HL-60 (cell line): ENCODE measurements around the gene BOLA3.

Experiments
- GABPA ChIP-seq: IDR thresholded peaks from 2 replicates; pipeline ENCODE4 v1.6.1; 2012; ENCODE audit warnings: low read depth
- POLR2AphosphoS5 ChIP-seq: IDR thresholded peaks from 2 replicates; pipeline ENCODE4 v1.6.1; 2012; ENCODE audit warnings: low read depth
- TF ChIP-seq, protein P1 (sequence below): IDR thresholded peaks from one replicate; pipeline ENCODE4 v1.5.1; 2011; ENCODE audit warnings: low read length, control low read depth, inconsistent platforms; ENCODE audit not compliant: insufficient read depth
- TF ChIP-seq, protein P2 (sequence below): IDR thresholded peaks from 2 replicates; pipeline ENCODE4 v1.6.1; 2012; ENCODE audit warnings: low read depth; ENCODE audit not compliant: insufficient replicate concordance

DNA sequence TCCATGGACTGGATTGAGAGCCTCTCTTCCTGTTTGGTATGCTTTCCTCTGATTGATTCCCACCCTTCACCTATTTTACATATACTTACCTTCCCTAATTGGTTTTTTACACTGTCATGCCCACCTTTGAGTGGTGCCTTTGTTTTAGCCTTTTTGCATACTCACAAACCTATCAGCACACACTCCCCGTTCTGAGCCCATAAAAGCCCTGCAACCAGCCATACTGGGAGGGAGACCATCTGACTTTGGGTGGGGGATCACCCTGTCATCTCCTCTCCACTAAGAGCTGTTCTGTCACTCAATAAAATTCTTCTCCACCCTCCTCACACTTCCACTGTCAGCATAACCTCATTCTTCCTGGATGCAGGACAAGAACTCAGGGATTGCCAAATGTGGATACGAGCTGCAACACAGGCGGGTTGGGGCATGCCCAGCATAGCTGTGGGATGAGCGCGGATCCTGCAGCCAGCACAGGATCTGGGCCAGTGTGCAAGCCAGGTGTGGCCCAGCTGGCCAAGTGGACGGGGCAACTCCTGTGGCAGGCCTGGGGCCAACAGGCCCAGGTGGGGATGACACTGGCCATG lies 40.4 kb upstream of the BOLA3 start:
- TF ChIP-seq, protein P1, sequence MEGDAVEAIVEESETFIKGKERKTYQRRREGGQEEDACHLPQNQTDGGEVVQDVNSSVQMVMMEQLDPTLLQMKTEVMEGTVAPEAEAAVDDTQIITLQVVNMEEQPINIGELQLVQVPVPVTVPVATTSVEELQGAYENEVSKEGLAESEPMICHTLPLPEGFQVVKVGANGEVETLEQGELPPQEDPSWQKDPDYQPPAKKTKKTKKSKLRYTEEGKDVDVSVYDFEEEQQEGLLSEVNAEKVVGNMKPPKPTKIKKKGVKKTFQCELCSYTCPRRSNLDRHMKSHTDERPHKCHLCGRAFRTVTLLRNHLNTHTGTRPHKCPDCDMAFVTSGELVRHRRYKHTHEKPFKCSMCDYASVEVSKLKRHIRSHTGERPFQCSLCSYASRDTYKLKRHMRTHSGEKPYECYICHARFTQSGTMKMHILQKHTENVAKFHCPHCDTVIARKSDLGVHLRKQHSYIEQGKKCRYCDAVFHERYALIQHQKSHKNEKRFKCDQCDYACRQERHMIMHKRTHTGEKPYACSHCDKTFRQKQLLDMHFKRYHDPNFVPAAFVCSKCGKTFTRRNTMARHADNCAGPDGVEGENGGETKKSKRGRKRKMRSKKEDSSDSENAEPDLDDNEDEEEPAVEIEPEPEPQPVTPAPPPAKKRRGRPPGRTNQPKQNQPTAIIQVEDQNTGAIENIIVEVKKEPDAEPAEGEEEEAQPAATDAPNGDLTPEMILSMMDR = no peak
- TF ChIP-seq POLR2AphosphoS5 (no peak), GABPA (no peak)
- TF ChIP-seq, protein P2, sequence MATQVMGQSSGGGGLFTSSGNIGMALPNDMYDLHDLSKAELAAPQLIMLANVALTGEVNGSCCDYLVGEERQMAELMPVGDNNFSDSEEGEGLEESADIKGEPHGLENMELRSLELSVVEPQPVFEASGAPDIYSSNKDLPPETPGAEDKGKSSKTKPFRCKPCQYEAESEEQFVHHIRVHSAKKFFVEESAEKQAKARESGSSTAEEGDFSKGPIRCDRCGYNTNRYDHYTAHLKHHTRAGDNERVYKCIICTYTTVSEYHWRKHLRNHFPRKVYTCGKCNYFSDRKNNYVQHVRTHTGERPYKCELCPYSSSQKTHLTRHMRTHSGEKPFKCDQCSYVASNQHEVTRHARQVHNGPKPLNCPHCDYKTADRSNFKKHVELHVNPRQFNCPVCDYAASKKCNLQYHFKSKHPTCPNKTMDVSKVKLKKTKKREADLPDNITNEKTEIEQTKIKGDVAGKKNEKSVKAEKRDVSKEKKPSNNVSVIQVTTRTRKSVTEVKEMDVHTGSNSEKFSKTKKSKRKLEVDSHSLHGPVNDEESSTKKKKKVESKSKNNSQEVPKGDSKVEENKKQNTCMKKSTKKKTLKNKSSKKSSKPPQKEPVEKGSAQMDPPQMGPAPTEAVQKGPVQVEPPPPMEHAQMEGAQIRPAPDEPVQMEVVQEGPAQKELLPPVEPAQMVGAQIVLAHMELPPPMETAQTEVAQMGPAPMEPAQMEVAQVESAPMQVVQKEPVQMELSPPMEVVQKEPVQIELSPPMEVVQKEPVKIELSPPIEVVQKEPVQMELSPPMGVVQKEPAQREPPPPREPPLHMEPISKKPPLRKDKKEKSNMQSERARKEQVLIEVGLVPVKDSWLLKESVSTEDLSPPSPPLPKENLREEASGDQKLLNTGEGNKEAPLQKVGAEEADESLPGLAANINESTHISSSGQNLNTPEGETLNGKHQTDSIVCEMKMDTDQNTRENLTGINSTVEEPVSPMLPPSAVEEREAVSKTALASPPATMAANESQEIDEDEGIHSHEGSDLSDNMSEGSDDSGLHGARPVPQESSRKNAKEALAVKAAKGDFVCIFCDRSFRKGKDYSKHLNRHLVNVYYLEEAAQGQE = no peak
